ENCODE measurements around the gene C12orf43. TPM values are rescaled to one million over a fixed set of nuclear protein-coding genes. Genes with fewer than 3 reads are reported as not detected.

The C12orf43 gene
- total and polyA plus RNA-seq, 2 of the 4 experiments (the other 2 are of a cell fraction): 12.5 to 13.5 TPM

DNA sequence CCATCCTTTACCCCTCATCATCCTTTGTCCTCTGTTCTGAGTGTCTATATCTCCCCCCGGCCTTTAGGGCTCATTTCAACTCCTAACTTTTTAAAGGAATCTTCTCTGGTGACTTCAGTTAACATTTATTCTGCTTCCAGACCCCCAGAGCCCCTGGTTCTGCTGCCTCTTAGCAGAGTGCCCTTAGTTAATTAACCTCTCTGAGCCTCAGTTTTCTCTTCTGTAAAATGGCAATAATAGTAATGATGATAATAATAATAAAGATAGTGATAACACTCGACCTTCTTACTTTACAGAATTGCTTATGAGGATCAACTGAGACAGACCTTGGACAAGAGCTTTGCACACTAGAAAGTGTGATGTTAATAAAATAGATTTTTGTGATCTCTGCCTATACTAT lies 6.4 kb upstream of the C12orf43 start:
- Histone ChIP-seq H2AFZ (replicated peaks; ENCODE audit: low read length, poor library complexity) (no peak overlapping the region), H3K4ac (ENCODE audit: low read depth, low read length) (no peak overlapping the region), H2BK20ac (ENCODE audit: low read depth, low read length) (no peak overlapping the region), H3K14ac (replicated peaks; ENCODE audit: low read depth, low read length) (no peak overlapping the region), H3K79me1 (ENCODE audit: low read depth in 1 of 2, low read length in 2 of 2) (no peaks in the 10 kb centered on the region), H2BK120ac (ENCODE audit: low read depth, low read length) (no peak overlapping the region), H3K9me3 (ENCODE audit: control insufficient read depth, insufficient read depth, low read length) (no peaks in the 10 kb centered on the region), H4K5ac (ENCODE audit: low read depth, low read length) (no peak overlapping the region), H2AK5ac (ENCODE audit: low read depth, low read length) (no peak overlapping the region), H3K4me2 (ENCODE audit: low read depth, low read length) (no peak overlapping the region), H3K27me3 (ENCODE audit: control insufficient read depth, insufficient read depth, low read length) (peaks cover 22% of the 10 kb centered on the region), H3K9ac (ENCODE audit: low read depth, low read length) (no peak overlapping the region), H2BK15ac (ENCODE audit: low read depth, low read length) (no peak overlapping the region), H3K36me3 (ENCODE audit: control insufficient read depth, insufficient read depth, low read length) (no peaks in the 10 kb centered on the region), H3K4me3 (ENCODE audit: insufficient read depth, low read depth, low read length) (no peak overlapping the region), H3K4me1 (ENCODE audit: control insufficient read depth, insufficient read depth, low read length) (no peaks in the 10 kb centered on the region), H3K27ac (ENCODE audit: insufficient read depth, low read length) (no peak overlapping the region), H4K20me1 (ENCODE audit: insufficient read depth, low read length) (no peaks in the 10 kb centered on the region), H3K56ac (ENCODE audit: extremely low read depth, insufficient read depth, low read length) (no peak overlapping the region), H3K23ac (ENCODE audit: low read depth, low read length) (no peak overlapping the region), H3K18ac (ENCODE audit: low read depth, low read length) (no peak overlapping the region), H4K91ac (ENCODE audit: insufficient read depth, low read depth, low read length) (no peak overlapping the region), H2BK5ac (ENCODE audit: low read depth, low read length, poor library complexity, severe bottlenecking) (no peak overlapping the region), H3K9me1 (ENCODE audit: insufficient read depth, low read length) (no peaks in the 10 kb centered on the region), H4K8ac (ENCODE audit: low read depth in 2 of 2, low read length in 2 of 2) (no peak overlapping the region), H2AK9ac (replicated peaks; ENCODE audit: low read depth, low read length, poor library complexity) (no peak overlapping the region)
- TF ChIP-seq, protein P1, sequence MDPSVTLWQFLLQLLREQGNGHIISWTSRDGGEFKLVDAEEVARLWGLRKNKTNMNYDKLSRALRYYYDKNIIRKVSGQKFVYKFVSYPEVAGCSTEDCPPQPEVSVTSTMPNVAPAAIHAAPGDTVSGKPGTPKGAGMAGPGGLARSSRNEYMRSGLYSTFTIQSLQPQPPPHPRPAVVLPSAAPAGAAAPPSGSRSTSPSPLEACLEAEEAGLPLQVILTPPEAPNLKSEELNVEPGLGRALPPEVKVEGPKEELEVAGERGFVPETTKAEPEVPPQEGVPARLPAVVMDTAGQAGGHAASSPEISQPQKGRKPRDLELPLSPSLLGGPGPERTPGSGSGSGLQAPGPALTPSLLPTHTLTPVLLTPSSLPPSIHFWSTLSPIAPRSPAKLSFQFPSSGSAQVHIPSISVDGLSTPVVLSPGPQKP (IDR thresholded peaks at IDR 0.05; ENCODE audit: borderline replicate concordance, low read depth, low read length): no peak
- no peak for TF ChIP-seq MXI1 (IDR thresholded peaks at IDR 0.05; ENCODE audit: borderline replicate concordance, low read depth, low read length)
- TF ChIP-seq CHD1 (IDR thresholded peaks at IDR 0.05; ENCODE audit: low read depth, low read length): no peak
- TF ChIP-seq MAZ (IDR thresholded peaks at IDR 0.05; ENCODE audit: borderline replicate concordance, low read depth, low read length): no peak
- TF ChIP-seq, protein P2, sequence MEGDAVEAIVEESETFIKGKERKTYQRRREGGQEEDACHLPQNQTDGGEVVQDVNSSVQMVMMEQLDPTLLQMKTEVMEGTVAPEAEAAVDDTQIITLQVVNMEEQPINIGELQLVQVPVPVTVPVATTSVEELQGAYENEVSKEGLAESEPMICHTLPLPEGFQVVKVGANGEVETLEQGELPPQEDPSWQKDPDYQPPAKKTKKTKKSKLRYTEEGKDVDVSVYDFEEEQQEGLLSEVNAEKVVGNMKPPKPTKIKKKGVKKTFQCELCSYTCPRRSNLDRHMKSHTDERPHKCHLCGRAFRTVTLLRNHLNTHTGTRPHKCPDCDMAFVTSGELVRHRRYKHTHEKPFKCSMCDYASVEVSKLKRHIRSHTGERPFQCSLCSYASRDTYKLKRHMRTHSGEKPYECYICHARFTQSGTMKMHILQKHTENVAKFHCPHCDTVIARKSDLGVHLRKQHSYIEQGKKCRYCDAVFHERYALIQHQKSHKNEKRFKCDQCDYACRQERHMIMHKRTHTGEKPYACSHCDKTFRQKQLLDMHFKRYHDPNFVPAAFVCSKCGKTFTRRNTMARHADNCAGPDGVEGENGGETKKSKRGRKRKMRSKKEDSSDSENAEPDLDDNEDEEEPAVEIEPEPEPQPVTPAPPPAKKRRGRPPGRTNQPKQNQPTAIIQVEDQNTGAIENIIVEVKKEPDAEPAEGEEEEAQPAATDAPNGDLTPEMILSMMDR (conservative IDR thresholded peaks at IDR 0.05; ENCODE audit: low read depth, low read length): no peak
- no peak for TF ChIP-seq RAD21 (IDR thresholded peaks at IDR 0.05; ENCODE audit: low read length)
- TF ChIP-seq RCOR1 (IDR thresholded peaks at IDR 0.05; ENCODE audit: insufficient replicate concordance, low read length): no peak
- TF ChIP-seq SMC3 (IDR thresholded peaks at IDR 0.05; ENCODE audit: low read depth, low read length): no peak
- no peak for TF ChIP-seq FOS (IDR thresholded peaks at IDR 0.05; ENCODE audit: low read depth, low read length)
- no peak for TF ChIP-seq BHLHE40 (IDR thresholded peaks at IDR 0.05; ENCODE audit: low read depth, low read length)
- DNase-seq: no peak
- in situ Hi-C loops (cut with MboI; ENCODE audit: low sequenced_read_pairs) (no loop called here), intact Hi-C loops (cut with micrococcal nuclease) (no loop called here), dilution Hi-C loops (cut with HindIII; ENCODE audit: low sequenced_read_pairs, unreplicated experiment) (no loop called here)
- WGBS, 2 experiments (ENCODE audit: extremely low coverage in 2 of 2, insufficient read length in 1 of 2): no CpG with 5 or more reads among the region's 2 CpGs
- BruUV-seq (replicated peaks): no TSS peak
- ChIA-PET CTCF (no interaction called here), POLR2A (ENCODE audit: unreplicated experiment) (no interaction called here)
- no peak for ATAC-seq (ENCODE audit: low read depth)
